Suprapubic skin (tissue), 4 donors: Measurements from ENCODE around the gene IFNL1. TPM values are rescaled to one million over a fixed set of nuclear protein-coding genes. Genes with fewer than 3 reads are reported as not detected.

Experiments used
- DNase-seq, 2 donors: peaks; one replicate each; pipeline ENCODE4 v3.0.0-alpha.2; 2019; ENCODE audit warnings: low spot score in 2 of 2
- H3K27ac ChIP-seq: fragments of 200-600 bp; sonication (generic); one replicate; pipeline ENCODE4 v1.5.1; 2019
- H3K27me3 ChIP-seq: fragments of 200-600 bp; sonication (generic); one replicate; pipeline ENCODE4 v1.5.1; 2019
- H3K36me3 ChIP-seq: fragments of 200-600 bp; sonication (generic); one replicate; pipeline ENCODE4 v1.5.1; 2019
- H3K4me1 ChIP-seq: fragments of 200-600 bp; sonication (generic); one replicate; pipeline ENCODE4 v1.5.1; 2019
- H3K4me3 ChIP-seq: fragments of 200-600 bp; sonication (generic); one replicate; pipeline ENCODE4 v1.5.1; 2019; ENCODE audit warnings: mild to moderate bottlenecking
- H3K9me3 ChIP-seq: fragments of 200-600 bp; sonication (generic); one replicate; pipeline ENCODE4 v1.5.1; 2019
- EP300 ChIP-seq: sonication (generic); formaldehyde crosslinking; IDR thresholded peaks from one replicate; pipeline ENCODE4 v1.6.1; 2017; ENCODE audit warnings: antibody characterized with exemption
- POLR2A ChIP-seq, 2 donors: fragments of 450-650 bp; IDR thresholded peaks; one replicate each; pipeline ENCODE4 v1.6.1; 2017; ENCODE audit warnings: antibody characterized with exemption in 2 of 2, mild to moderate bottlenecking in 2 of 2, moderate library complexity in 2 of 2
- POLR2AphosphoS5 ChIP-seq, 3 donors: sonication (generic); formaldehyde crosslinking; IDR thresholded peaks; one replicate each; pipeline ENCODE4 v1.6.1; 2017; ENCODE audit warnings: antibody characterized with exemption in 3 of 3
- WGBS: methylation state at CpG from one replicate; pipeline ENCODE4 v1.1.5; 2018; 5-methylcytosine and 5-hydroxymethylcytosine counted together
- total RNA-seq, 4 donors: library from RNA; depleted of rRNA; stranded (reverse); fragments of >200 nt; gene quantifications; one replicate each; pipeline ENCODE4 v1.1.0, GENCODE V29; 2016
- TF ChIP-seq, protein P1 (sequence below), 2 donors: fragments of 200-600 bp in 1 of 2; fragments of 450-650 bp in 1 of 2; sonication (generic) in 1 of 2; IDR thresholded peaks; one replicate each; pipeline ENCODE4 v1.5.1; 2016 to 2019; ENCODE audit warnings: antibody characterized with exemption in 2 of 2, mild to moderate bottlenecking in 1 of 2, moderate library complexity in 1 of 2

IFNL1 gene
- total RNA-seq, 4 donors from 2014 or later = not detected

DNA sequence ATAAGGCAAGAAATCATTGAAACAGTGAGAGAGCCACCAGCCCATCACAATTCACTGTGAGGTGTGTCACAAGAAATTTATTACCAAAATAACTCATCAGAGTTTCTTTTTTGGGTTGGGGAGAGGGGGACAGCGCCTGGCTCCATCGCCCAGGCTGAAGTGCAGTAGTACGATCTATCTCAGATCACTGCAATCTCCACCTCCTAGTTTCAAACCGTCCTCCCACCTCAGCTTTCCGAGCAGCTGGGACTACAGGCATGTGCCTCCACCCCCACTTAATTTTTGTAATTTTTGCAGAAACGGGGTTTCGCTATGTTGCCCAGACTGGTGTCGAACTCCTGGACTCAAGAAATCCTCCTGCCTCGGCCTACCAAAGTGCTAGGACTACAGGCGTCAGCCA is 3.6 kb downstream of the IFNL1 start:
- Histone ChIP-seq H3K4me1 (no peaks in the 10 kb centered on the region), H3K36me3 (no peaks in the 10 kb centered on the region), H3K27ac (no peak overlapping the region), H3K9me3 (no peaks in the 10 kb centered on the region), H3K27me3 (peaks cover 20% of the 10 kb centered on the region), H3K4me3 (no peak overlapping the region)
- TF ChIP-seq POLR2A (IDR thresholded peaks at IDR 0.05) (no peak), POLR2AphosphoS5 (IDR thresholded peaks at IDR 0.05) (no peak), EP300 (no peak)
- TF ChIP-seq, protein P1, sequence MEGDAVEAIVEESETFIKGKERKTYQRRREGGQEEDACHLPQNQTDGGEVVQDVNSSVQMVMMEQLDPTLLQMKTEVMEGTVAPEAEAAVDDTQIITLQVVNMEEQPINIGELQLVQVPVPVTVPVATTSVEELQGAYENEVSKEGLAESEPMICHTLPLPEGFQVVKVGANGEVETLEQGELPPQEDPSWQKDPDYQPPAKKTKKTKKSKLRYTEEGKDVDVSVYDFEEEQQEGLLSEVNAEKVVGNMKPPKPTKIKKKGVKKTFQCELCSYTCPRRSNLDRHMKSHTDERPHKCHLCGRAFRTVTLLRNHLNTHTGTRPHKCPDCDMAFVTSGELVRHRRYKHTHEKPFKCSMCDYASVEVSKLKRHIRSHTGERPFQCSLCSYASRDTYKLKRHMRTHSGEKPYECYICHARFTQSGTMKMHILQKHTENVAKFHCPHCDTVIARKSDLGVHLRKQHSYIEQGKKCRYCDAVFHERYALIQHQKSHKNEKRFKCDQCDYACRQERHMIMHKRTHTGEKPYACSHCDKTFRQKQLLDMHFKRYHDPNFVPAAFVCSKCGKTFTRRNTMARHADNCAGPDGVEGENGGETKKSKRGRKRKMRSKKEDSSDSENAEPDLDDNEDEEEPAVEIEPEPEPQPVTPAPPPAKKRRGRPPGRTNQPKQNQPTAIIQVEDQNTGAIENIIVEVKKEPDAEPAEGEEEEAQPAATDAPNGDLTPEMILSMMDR (IDR thresholded peaks at IDR 0.05) = no peak
- DNase-seq = peak; percentile 5 to 49
- WGBS = 93% methylated on average over 10 of the region's 10 CpGs

DNA sequence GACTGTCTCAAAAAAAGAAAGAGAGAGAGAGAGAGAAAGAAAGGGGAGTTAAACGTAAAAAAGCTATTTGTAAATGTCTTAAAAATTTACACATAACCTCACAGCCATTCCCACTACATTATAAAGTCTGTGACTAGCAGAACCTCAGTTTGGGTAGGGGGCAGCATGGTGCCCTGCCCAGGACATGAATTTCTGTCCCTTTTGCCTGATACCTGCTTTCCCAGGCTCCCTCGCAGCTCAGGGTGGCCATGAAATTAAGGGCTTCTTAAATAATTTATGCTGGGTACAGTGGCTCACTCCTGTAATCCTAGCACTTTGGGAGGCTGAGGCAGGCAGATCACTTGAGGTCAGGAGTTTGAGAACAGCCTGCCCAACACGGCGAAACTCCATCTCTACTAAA is 4.8 kb downstream of the IFNL1 start:
- Histone ChIP-seq H3K9me3 (no peaks in the 10 kb centered on the region), H3K4me1 (no peaks in the 10 kb centered on the region), H3K27me3 (peaks cover 30% of the 10 kb centered on the region), H3K36me3 (no peaks in the 10 kb centered on the region), H3K4me3 (no peak overlapping the region), H3K27ac (no peak overlapping the region)
- no peak for TF ChIP-seq POLR2A (IDR thresholded peaks at IDR 0.05)
- peak; percentile 18 to 25 for DNase-seq
- WGBS = 74% methylated on average over 4 of the region's 4 CpGs

GRCh38 chr19:39301562-39301961 is 5.4 kb downstream of the IFNL1 start:
- DNase-seq = no peak
- Histone ChIP-seq H3K4me3 (no peak overlapping the region), H3K27me3 (peaks cover 30% of the 10 kb centered on the region), H3K4me1 (no peaks in the 10 kb centered on the region), H3K36me3 (no peaks in the 10 kb centered on the region), H3K9me3 (no peaks in the 10 kb centered on the region), H3K27ac (no peak overlapping the region)
- WGBS = 81% methylated on average over 3 of the region's 3 CpGs
- TF ChIP-seq POLR2A (IDR thresholded peaks at IDR 0.05) = no peak
- no peak for TF ChIP-seq POLR2AphosphoS5 (IDR thresholded peaks at IDR 0.05)
- no peak for TF ChIP-seq EP300
- TF ChIP-seq, protein P1 (IDR thresholded peaks at IDR 0.05) = no peak

DNA sequence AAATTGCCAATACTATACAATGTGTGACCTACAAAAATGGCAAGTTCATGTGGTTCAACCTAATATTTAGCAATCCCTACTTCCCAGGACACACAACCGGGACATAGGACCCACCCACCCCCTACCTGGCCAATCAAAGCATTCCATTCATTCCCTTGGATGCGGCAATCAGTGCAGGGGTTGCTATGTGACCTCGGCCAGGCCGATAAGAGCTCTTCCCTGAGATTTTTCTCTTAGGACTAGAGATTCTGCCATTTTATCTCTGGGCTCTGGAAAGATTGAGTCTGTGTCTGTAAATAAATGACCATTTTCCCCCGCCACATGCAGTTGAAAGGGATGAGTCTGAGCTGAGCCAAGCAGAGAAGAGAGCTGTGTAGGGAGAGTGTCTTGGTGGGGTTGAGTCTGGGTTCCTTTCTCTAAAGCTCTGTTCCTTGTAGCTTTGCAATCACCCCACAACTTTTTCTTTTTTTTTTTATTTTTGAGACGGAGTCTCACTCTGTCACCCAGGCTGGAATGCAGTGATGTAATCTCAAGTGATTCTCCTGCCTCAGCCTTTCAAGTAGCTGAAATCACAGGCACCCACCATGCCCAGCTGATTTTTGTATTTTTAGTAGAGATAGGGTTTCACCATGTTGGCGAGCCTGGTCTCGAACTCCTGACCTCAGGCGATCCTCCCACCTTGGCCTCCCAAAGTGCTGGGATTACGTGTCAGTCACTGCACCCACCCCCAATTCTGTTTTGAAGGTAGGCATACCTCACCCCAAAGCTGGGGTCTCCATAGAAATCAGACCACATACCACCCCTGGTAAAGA is 7.4 kb downstream of the IFNL1 start:
- H3K36me3 ChIP-seq = no peaks in the 10 kb centered on the region
- H3K4me3 ChIP-seq = no peak overlapping the region
- H3K4me1 ChIP-seq = peaks cover 12% of the 10 kb centered on the region
- WGBS = 68% methylated on average over 10 of the region's 10 CpGs
- peak; percentile 13 to 59 for DNase-seq
- no peak overlapping the region for H3K27ac ChIP-seq
- no peak for TF ChIP-seq EP300
- no peak for TF ChIP-seq POLR2A (IDR thresholded peaks at IDR 0.05)
- no peak for TF ChIP-seq POLR2AphosphoS5 (IDR thresholded peaks at IDR 0.05)
- TF ChIP-seq, protein P1 (IDR thresholded peaks at IDR 0.05) = no peak
- H3K27me3 ChIP-seq = peaks cover 39% of the 10 kb centered on the region
- no peaks in the 10 kb centered on the region for H3K9me3 ChIP-seq

DNA sequence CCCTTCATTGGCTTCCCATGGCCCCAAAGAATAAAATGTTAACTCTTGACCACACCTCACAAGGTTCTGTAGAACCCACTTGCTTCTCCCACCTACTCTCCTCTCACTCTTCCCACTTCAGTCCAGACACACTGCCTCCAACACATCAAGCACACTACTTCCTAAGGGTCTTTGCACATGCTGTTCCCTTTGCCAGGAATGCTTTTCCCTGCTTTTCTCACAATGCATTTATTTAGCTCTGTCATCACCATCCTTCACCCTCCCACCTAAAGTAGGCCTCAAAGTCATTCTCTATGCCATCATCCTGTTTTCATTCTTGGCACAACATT is 7.9 kb downstream of the IFNL1 start:
- peaks cover 12% of the 10 kb centered on the region for H3K4me1 ChIP-seq
- no peaks in the 10 kb centered on the region for H3K36me3 ChIP-seq
- H3K9me3 ChIP-seq = no peaks in the 10 kb centered on the region
- TF ChIP-seq EP300 = no peak
- TF ChIP-seq POLR2A (IDR thresholded peaks at IDR 0.05) = no peak
- TF ChIP-seq, protein P1 (IDR thresholded peaks at IDR 0.05) = no peak
- TF ChIP-seq POLR2AphosphoS5 (IDR thresholded peaks at IDR 0.05) = no peak
- peaks cover 41% of the 10 kb centered on the region for H3K27me3 ChIP-seq
- DNase-seq = no peak
- no peak overlapping the region for H3K27ac ChIP-seq
- no peak overlapping the region for H3K4me3 ChIP-seq
